Skin of body (tissue), 2 donors: ENCODE measurements around the gene LZTR1. TPM values are rescaled to one million over a fixed set of nuclear protein-coding genes. Genes with fewer than 3 reads are reported as not detected.

Experiments used
- DNase-seq: peaks from one replicate; lab custom pipeline; 2025; lab: John Stamatoyannopoulos, UW
- total RNA-seq: library from RNA; depleted of rRNA; stranded (reverse); fragments of >200 nt; gene quantifications from one replicate; pipeline ENCODE4 v1.2.3, GENCODE V29; 2014

The LZTR1 gene
- total RNA-seq, 1 donor from 2014 or later, result 33.7 TPM

DNA sequence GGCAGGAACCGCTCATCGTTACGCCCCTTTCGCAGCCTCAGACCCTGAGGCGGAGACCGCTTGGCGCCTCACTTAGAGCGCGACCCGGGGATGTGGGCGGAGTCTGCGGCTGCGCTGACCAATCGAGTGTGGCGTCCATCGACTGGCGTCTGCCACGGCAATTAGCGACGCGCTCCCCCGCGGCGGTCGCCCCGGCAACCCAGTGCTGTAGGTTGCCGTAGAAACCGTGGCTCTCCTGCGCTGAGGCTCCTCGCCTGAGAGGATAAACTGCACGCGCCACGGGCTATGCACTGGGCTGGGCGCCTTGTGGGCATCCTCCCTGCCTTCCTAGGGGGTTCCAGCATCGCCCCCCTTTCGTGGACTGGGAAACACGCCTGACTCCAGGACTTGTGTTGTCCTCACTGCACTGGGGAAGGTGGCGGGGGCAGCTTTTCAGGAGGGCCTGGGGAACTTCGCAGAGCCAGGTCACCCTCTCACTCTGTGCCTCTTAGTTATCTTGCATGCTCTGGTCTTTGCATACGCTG is 32.2 kb downstream of the LZTR1 start:
- DNase-seq, result peak; percentile 38

DNA sequence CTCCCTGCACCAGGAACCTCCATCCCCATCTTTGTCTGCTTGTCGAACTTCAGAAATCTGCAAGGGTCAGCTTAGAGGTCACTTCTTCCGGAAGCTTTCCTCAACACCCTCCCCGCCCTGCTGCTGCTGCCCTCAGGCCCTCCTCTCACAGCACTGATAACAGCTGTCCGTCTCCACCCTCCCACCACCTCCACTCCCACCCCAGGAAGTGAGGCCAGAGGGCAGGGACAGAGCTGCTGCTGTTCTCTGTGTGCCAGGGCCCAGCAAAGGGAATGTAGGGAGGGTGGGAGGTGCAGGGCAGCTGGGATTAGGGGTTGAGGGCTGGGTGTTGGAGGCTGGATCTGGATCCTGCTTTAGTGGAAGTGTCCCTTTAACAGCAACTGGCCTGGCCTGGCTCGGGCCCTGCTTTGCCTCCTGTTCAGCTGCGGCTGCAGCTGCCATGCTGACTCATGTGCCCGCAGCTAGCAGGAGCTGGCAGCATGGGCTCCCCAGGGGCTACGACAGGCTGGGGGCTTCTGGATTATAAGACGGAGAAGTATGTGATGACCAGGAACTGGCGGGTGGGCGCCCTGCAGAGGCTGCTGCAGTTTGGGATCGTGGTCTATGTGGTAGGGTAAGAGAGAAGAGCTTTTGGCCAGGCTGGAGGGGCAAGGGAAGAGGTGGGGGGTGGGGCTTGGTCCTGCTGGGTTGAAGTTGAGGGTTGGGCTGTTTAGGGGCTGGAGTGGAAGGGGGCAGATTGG is 32.8 kb downstream of the LZTR1 start, which contains the start of gene P2RX6:
Gene P2RX6, plus strand, starts transcription at position 440 of the 740 bp plus-strand sequence. Its CDS starts 10 bp downstream, at position 450.
- DNase-seq, result peak; percentile 20

DNA sequence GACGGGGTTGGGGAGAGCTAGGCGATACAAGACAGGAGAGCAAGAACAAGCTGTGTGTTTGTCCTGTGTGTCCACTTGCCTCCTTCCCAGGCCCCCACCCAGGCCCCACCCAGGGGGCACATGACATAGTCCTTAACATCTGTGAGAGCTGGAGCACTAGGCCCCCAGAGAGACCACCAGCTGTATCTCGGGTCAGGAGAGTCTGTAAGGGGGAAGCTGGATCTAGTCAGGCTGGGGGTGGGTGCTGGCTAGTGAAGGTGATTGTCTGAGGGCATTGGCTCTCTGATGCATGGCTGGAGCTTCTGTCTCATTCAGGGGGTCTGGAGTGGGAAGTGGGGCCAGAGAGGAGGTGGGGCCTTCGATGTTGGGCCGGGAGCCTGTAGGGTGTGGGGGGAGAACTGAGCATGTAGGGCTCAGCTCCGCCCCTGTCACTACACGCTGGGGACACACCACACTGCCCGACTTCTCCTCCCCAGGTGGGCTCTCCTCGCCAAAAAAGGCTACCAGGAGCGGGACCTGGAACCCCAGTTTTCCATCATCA is 33.4 kb downstream of the LZTR1 start:
- no peak for DNase-seq

DNA sequence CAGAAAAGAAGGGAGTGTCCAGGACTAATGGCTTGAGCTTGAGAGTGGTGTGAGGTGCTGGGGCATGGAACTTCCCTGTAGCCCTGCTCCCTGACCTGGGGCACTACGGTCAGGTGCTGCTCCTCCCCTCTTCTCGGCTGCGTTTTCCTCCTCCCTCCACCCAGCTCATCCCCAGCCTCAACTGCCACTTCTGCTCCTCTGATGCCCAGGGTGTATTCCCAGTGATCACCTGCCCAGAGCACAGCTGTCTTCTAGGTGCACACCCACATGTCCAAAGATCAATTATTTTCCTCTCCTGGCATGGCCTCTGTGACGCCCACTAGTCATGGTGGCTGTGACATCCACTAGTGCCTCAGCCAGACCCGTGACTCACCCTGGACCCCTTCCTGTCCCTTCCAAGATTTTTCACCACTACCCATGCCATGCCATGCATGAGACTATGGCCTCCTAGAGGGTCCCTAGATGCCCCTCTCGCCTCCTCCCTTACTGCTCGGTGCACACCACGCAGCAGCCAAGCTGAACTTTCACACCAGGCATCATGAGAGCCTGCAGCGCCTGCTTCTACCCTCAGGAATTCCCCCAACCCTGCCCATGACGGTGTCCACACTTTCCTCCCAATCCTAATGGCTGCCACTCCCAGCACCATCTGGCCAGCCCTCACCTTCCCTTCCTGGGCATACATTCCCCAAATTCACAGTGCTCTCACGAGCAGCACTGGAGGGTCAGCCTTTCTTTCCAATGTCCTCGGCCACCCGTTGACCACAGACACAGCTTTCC is 34.7 kb downstream of the LZTR1 start:
- no peak for DNase-seq

DNA sequence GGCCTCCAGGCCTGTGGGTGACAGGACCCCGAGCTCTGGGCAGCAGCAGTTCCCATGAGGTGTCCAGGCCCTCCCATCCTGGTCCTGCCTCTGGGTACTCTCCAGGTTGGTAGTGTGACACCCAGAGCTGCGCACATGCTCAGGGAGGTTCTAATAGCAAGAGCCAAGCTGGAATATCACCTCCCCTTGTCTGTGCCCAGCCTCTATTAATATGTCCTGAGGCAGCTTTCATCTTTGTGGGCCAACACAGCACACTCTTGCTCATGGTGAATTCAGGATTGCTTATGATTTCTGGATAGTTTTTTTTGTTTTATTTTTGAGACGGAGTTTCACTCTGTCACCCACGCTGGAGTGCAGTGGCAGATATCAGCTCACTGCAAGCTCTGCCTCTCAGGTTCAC is 36.2 kb downstream of the LZTR1 start:
- no peak for DNase-seq

DNA sequence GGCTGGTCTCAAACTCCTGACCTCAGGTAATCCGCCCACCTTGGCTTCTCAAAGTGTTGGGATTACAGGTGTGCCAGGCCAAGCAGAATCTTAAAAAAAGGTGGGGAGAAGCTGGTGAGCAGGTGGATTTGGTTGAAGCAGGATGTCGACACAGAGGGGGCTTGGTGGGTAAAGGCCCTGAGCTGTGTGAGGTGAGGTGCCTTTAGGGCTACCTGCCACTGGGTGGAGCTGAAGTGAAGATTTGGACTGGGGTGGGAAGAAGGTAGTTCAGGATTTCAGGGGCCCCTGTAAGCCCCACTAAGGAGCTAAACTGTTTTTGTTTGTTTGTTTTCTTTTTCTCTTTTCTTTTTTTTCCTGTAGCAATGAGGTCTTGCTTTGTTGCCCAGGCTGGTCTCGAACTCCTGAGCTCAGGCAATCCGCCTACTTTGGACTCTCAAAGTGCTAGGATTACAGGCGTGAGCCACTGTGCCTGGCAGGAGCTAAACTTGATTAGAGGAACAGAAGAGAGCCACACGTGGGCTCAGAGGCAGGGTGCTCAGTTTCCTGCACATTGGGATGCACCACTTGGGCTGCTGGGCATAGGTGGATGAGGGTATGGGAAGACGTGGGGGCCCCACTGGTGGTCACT is 38.8 kb downstream of the LZTR1 start:
- no peak for DNase-seq

DNA sequence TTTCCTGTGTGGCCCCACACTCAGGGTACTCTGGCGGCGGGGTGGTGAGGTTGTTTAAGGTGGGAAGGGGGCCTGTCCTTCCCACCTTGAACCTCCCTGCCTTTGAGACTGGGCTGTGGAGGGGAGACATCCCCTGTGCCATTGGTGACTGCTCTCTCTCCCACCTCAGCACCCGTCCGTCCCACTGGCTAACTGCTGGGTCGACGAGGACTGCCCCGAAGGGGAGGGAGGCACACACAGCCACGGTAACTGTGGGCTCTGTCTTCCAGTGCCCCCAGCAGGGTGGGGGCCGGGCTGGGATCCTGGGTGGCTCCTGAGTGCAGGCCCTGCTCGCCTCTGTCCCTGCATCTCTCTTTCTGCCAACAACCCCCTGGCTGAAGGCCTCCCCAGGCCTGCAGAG is 40.4 kb downstream of the LZTR1 start:
- no peak for DNase-seq

DNA sequence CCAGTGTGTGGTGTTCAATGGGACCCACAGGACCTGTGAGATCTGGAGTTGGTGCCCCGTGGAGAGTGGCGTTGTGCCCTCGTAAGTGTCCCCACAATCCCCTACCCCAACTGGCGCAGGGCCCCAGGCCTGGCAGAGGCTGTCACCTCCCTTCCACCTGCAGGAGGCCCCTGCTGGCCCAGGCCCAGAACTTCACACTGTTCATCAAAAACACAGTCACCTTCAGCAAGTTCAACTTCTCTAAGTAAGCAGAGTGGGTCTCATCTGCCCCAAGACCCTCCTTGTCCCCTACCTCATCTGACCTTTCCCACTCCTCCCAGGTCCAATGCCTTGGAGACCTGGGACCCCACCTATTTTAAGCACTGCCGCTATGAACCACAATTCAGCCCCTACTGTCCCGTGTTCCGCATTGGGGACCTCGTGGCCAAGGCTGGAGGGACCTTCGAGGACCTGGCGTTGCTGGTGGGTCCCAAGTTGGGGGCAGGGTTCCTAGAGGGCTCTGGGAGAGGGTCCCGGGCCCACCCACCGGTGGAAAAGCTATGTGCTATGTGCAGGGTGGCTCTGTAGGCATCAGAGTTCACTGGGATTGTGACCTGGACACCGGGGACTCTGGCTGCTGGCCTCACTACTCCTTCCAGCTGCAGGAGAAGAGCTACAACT is 41.0 kb downstream of the LZTR1 start:
- DNase-seq, result no peak

DNA sequence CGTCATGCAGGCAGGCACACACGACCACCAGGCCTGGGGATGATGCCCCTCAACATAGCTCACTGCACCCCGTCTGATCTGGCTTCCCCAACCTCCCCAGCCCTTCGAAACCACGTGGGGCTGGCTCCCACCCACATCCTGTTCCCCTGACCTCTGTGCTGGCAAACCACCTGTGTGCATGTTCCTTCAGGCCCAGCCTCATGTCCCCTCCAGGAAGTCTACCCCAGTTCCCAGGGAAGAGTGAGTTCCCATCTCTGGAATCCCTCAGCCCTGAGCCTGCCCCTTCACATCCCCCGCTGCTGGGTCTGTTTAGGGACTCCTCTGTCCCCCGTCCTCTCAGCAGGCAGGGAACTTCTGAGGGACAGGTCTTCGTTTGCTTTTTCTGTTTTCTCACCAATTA is 43.2 kb downstream of the LZTR1 start:
- DNase-seq, result no peak

DNA sequence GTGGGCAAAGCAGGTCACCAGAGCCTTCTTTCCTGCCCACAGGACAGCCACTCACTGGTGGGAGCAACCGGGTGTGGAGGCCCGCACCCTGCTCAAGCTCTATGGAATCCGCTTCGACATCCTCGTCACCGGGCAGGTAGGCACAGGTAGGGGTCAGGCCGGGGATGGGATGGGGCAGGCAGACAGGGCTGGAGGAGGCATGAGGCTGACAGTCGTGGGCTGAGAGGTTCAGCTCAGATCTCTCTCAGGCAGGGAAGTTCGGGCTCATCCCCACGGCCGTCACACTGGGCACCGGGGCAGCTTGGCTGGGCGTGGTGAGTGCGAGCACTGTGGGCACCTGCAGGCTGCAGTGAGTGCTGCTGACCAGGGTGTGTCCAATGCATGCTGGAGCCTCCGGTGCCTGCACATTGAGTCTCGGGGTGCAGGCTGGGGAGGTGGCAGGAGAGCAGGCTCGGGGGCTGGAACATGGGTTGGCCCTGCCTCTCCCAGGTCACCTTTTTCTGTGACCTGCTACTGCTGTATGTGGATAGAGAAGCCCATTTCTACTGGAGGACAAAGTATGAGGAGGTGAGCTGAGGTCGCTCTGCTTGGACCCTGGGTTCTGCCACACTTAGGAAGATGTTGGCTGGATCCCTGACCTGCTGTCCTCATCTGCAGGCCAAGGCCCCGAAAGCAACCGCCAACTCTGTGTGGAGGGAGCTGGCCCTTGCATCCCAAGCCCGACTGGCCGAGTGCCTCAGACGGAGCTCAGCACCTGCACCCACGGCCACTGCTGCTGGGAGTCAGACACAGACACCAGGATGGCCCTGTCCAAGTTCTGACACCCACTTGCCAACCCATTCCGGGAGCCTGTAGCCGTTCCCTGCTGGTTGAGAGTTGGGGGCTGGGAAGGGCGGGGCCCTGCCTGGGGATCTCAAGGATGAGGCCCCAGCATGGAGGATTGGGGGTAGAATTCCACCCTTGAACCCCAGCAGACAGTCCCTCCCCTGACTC is 44.0 kb downstream of the LZTR1 start:
- no peak for DNase-seq

DNA sequence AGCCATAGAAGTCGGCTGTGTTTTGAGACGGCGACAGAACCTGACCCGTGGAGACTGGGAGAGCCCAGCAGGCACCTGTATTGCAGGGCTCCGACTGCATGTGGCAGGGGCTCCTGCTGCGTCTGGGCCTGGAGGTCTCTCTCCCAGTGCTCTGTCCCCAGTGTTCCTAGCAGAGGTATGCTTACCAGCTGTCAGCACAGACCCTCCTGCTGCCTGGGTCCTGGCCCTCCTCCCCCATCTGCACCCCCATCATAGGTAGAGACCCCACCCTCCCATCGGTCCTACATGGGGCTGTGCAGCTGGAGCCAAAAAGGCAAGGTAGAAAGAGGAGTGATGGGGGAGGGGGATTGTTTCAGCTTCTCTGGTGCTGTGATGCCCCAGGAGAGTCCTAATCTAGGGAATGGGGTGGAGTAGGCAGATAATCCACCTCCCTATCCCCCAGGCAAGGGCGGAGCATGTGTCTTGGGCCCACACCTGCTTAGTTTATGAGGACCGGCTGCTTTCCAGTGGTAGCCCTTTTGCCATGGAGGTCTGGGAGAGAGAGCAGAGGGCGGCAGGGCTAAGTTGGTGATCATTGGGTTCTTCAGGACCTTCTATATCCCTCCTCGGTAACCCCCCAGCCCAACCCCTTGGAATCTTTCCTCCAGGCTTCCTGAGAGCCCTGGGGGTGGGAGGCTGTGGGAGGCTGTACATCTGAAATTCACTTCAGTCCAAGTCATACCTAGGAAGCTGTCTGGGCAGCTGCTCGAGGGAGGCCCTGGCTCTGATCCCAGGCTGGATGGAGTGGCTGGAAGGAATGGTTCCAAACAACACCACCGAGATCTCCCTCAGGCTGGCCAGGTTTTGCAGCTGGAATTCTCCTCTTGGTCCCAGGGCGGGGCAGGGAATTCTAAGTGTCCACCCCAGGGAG is 44.9 kb downstream of the LZTR1 start:
- no peak for DNase-seq

DNA sequence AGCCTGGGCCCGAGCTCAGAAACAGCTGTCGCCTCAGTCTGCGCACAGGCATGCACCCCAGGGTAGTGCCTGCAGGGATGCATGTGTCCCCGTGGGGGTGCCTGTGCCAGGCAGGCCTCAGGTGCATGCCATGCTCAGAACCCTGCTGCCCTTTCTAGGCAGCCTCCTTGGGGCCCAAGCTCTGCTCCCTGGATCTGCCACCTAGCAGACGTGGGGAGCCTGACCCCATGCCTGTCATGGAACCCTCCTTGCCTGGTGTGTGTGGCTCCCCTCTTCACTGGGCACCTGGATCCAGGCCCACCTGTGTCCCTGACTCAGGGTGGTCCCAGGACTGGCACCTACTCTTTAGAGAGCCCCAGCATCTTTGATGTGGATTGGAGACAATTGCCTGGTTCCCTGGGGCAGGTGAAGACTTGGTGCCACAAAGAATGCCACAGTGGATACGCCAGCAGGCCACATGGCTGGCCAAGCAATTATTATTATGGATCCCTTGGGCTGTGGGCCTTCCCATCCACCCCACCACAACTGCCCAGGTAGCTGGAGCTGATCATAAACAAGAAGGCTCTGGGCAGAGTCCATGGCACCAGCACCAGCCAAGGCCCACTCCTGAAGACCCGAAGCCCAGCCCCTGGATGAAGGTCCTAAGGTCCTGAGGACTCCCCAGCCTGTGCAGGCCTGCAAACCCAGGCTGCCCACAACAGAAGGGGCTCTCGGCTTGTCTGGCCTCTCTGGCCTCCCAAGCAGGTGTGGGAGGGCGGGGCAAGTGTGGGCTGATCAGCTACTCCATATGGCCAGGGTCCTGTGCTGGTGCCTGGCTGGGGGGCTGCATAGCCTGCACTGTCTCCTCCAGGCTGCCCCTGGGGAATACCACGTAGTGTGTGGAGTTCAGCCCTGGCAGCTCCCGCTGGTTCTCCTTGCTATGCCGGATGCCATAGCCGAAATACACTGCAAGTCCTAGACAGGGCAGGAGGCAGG is 46.5 kb downstream of the LZTR1 start:
- no peak for DNase-seq

DNA sequence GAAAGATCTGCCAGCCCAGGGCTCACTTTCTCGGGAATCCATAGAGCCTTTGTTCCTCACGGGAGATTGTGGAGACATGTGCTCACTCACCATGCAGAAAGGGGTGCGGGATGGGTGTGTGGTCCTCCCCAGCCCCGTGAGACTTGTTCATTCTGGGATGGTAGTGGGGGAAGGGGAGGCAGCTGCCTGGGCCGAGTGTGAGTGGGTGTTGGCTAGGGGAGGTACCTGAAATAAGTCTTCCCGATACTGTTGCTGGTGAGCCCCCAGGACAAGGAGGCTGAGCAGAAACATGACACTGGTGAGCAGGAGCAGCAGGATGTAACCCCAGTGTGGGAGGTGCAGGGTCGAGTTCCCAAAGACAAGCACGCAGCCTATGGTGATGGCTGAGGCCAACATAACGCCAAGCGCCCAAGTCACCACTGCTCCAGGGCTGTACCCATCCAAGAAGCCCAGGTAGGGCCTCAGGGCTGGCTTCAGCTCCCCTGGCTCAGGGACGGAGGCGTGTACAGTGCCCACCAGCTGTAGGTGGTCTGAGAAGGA is 47.5 kb downstream of the LZTR1 start:
- no peak for DNase-seq

DNA sequence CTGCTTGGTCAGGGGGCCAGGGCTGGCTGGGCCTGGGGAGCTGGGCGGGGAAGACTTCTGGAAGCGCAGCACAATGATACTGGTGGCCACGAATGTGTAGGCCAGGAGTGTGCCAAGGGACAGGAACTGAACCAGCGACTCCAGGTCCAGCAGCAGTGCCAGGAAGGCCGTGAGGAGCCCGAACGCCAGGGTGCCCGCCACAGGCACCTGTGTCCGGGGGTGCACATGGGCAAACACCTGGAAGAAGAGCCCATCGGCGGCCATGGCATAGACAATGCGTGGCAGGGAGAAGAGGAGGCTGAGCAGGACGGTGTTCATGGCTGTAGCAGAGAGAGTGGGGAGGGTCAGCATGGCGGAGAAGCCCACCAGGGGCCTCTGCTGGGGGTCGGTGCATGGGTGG is 47.9 kb downstream of the LZTR1 start:
- no peak for DNase-seq

DNA sequence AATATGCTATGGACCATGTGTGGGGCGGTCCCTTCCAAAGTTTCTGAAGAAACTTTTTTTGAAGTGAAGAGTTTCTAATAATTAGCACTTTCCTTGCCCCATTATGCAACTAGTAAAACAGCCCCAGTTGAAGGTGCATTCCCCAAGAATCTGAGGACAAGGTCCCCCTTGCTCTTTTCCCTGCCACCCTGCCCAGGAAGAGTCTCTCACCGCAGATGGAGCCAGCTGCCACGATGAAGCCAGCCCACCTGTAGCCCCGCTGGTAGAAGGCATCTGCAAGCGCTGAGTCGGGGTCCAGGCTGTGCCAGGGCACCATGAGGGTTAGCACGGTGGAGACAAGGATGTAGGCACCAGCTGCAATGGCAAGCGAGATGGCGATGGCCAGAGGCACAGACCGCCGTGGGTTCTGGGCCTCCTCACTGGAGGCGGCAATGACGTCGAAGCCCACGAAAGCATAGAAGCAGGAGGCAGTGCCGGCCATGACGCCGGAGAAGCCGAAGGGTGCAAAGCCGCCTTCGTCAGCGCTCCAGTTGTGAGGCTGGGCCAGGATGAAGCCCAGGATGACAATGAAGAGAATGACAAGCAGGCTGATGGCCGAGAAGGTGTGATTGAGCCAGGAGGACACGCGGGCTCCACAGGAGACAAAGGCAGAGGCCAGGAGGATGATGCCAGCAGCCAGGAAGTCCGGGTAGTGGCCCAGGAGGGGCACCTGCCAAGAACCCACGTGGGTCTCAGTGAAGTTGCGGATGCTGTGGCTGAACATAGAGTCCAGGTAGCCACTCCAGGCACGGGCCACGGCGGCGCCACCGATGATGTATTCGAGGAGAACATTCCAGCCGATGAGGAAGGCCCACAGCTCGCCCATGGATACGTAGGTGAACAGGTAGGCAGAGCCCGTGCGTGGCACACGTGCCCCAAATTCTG is 48.8 kb downstream of the LZTR1 start:
- DNase-seq, result no peak

DNA sequence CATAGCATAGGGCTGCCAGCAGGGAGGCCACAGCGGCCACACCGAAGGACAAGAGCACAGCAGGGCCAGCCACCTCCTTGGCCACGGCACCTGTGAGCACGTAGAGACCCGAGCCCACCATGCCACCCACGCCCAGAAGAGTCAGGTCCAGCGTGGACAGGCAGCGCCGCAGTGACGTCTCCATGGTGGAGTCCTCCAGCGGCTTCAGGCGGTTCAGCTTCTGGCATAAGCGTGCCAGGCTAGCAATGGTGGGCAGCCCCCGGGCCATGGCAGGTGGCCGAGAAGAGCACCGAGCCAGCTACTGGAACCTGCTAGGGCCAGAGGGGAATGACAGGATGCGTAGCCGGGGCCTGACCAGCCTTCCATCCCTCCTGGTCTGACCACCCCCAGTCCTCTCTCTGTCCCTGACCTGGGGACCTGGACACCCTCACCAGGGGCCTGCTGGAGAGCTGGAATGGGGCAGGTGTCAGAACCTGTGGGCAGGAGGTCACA is 49.5 kb downstream of the LZTR1 start:
- DNase-seq, result no peak
